Activated CD8-positive, alpha-beta memory T cell treated with anti-CD3 and anti-CD28 coated beads, Interleukin-2, amount 50 U/mL, for 1 hour (primary cell): ENCODE measurements around the gene MID2.
"Not testable (repeated sequence)": the region's sequence is repeated elsewhere in the genome, so short reads cannot be mapped to it uniquely, and the experiment has no call there.

Experiments used
- DNase-seq: peaks from one replicate; pipeline ENCODE4 v3.0.0-alpha.2; 2020; ENCODE audit errors: extremely low read depth

MID2 gene

DNA sequence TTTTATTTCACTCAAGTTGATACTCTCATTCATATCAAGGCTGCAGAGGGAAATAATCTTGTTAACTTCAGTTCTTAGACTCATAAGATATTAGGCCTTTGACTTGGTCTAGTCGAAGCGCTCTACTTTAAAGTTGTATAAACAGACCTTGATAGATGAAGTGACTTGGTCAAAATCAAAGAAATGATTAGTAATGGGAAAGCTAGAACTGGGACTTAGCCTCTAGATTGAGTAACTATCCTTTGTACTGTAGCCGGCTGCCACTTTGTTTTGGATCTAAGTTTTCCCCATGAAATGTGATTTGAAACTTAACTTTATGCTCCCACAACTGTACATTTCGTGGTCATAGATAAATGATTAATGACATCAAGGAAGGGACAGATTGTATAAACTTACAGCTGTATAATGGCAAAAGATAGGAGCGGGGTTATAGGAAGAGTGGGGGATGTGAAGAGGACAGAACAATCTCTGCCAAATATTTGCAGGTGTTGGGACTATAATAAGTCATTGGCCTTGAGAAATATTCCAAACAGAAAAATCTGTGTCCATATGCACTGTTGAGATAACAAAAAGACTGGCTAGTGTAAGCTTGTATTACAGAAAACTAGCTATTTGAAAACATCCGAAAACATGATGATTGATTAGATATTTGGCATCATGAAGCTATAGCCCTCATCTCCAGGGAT is 17.2 kb downstream of the MID2 start:
- no peak for DNase-seq

DNA sequence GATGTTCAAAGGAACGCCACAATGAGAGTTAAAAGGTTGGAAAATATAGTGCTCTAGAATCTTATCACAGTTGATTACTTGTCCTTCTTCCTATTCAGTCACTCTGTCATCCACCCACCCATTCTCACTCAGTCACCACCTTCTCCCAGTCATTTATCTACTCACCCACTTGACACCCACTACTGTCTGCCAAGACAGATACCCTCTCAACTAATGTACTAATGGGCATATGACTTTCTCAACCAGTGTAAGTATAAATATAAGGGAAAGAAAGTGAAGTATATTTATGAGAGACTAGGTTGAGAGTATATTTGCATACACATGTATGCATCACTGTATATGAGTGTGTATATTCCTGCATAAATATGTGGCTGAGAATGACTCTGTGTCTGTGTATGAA is 20.0 kb downstream of the MID2 start:
- DNase-seq, result no peak

DNA sequence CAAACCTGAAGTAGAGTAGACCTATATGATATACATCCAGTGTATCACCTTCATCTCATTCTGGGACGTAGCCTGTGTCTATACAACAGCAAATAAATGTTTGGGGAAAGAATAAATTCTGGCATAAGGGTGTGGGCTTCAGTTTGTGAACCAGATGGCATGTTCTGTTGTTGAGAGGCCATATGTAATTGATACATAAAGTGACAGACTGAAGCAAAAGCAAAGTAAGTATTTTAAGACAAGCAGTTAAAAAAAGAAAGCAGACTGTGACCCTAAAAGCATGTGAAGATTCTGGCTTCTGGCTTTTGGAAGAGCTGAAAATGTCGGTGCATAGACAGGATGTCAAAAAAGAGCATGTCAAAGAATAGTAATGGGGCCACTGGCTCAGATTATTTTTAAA is 22.9 kb downstream of the MID2 start:
- DNase-seq, result no peak

DNA sequence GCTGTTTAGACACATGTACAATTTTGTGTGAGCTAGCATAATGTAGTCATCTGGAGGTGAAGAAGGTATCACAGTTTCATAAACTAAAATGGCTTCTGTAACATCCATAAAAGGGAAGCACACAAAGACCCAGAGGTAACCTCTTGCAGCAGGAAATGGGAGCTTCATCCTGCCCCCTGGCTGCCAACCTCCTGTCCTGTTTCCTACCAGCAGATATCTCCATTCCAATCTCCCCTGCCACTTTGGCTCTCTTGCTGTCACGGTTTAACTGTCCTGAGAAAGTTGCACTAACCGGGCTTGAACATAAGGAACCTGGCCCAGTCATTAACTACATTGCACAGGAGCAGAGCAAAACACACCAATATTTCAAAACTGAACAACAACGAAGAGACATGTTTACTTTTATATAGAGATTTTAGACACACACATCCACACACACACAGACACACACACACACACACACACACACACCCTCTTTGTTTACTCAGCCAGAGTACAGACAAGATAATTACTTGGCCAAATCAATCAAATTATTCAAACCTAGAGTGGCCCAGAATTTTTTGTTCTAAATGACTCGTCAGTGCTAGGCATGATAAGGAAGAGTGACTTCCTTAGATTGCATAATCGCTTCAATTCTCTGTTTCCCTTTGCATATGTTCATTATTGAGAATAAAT is 24.2 kb downstream of the MID2 start:
- DNase-seq, result no peak

DNA sequence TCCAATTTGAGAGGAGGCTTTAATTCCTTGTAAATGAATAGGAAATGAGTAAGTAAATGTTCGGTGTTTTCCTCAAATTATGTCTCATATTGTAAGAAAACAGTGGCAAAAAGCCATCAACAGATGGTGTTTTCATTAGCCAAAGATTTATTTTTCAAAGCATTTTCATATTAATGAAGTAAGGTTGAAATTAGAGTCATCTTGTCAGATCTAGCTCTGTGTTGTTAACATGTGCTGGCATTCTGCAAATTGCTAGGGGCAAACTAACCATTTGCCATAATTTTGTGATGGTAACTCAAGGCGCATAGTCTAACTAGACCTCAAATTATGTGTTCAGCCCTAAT is 24.7 kb downstream of the MID2 start:
- no peak for DNase-seq

DNA sequence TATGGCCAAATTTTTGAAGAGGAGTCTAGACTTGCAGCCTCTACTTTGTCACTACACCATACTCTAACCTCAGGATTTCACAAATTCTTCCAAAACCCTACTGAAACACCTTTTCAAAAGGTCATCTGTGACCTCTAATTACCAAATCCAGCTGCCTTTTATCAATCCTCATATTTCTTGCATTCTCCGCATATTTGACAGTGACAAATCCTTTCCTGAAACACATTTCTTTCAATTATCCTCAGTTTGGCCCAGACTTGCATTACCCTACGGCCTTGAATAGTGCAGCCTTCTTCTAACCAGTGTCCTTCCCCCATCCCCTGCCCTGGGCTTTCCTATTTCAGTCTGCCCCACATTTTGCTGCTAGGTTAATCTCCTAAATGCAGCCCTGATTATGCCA is 25.5 kb downstream of the MID2 start:
- DNase-seq, result no peak

DNA sequence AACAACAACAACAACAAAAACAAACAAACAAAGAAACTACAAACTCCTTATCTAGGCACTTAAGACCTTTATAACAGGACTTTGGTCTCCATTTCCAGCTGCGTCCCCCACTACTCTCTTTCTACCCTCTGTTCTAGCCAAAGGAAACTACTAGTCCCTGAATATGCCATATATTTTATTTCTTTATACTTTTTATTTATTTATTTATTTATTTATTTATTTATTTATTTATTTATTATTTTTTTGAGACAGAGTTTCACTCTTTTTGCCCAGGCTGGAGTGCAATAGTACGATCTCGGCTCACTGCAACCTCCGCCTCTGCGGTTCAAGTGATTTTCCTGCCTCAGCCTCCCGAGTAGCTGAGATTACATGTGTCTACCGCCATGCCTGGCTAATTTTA is 26.0 kb downstream of the MID2 start:
- not testable (repeated sequence) for DNase-seq

DNA sequence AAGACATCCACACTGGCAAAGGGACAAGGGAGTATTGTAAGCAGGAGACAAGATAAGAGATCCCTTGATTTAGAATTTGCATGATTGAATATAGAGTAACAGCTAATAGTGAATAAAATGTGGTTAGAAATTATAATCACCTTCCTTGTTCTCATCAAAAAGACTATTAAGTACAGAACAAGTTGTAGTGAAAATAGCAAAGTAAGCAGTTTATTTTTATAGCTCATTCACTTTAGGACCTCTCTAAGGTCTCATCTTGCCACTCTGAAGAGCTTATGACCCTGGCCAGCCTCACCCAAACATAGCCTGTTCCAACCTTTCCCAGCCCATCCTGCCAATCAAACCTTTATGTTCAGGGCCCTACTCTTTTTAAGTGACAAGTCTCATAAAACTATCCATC is 30.6 kb downstream of the MID2 start:
- DNase-seq, result no peak

DNA sequence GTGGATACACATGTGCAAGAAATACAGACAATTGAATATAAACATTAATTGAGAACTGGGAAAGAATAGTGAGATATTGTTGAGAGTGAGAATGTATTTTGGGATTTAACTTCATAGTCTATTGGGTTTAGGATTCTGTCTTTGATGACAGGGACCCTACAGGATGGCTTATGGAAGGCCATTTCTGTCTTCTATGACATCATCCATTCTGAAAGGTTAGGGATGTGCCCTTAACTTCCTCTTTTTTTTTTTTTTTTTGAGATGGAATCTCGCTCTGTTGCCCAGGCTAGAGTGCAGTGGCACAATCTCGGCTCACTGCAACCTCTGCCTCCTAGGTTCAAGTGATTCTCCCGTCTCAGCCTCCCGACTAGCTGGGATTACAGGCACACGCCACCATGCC is 31.4 kb downstream of the MID2 start:
- not testable (repeated sequence) for DNase-seq

DNA sequence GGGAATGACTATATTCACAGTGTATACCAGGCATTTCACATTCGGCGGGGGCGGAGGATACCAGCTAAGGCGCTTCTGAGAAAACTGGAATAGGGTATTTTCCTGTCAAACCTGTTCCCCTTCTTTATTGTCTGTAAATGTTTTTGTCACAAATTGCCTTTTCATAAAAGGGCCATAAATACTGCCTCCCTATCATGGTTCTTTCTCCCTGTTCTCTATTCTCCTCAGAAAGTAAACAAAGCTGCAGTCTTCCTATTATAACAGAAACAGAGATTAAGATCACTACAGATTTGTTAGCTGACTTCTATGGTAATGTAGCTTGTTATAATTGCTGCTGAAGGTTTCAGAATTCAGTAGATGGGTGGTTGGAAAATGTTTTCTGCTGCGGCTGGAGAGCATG is 32.2 kb downstream of the MID2 start:
- DNase-seq, result no peak

DNA sequence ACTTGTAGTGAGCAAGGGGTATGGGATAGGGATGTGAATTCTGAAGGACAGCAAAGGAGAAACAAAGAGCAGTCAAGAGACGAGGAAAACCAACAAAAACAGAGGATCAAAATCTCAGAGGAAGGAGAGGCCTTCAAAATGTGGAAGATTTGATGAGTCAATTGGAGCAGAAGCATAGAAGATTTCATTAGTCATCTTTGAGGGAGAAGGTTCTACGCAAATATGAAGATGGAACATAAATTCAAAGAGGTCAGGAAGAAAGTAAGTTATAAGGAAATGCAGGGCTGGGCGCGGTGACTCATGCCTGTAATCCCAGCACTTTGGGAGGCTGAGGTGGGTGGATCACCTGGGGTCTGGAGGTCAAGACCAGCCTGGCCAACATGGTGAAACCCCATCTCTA is 35.4 kb downstream of the MID2 start:
- no peak for DNase-seq

DNA sequence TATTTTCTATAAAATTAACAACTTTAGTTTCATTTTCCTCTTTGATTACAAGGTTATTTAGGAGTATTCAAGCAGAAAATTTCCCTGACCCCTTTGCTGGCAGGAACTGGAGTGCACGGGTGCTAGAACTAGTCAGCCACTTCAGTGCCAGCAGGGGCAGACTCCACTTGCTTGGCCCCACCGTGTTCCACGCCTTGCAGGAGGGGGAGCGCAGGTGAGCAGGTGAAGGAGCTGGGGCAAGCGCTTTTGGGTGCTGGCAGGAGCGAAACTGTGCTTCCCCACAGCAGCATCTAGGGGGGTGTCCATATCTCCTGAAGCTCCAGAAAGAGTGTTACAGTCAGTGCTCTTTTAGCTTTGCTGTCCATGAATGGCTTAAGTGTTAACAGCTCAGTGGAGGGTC is 45.5 kb downstream of the MID2 start:
- DNase-seq, result no peak

DNA sequence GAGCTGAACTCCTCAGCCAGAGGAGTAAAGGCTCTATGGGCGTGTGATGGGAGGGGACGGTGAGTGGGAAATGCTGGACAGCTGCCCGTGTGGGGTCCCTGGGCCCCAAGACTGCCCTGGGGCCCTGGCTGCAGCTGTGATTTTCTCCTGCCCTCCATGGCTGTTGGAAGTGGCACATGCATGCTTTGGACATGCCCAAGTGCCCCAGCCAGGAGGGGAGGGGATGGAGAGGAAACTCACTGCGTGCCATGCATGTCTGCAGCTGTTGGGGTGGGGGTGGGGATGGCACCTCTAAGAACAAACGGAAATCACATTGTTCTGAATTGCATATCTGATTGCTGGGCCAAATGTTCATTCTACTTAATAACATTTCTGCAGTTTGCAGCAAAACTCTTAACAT is 52.4 kb downstream of the MID2 start:
- DNase-seq, result no peak

DNA sequence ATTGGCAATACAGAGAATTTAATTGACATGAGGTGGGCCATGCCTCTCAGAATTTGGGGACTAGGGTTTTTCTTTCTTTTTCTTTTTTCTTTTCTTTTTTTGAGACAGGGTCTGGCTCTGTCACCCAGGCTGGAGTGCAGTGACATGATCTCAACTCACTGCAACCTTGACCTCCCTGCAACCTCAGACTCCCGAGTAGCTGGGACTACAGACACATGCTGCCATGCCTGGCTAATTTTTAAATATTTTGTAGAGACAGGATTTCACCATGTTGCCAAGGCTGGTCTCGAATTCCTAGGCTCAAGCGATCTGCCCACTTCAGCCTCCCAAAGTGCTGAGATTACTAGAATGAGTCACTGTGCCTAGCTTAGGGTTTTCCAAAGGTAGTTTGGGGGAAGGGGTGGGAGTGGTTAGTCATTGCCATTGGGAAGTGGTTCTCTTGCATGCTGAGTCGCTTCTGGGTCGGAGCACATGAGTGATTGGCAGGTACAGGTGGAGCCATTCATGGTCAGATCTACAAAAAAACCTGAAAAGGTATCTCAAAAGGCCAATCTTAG is 54.5 kb downstream of the MID2 start:
- DNase-seq, result no peak

DNA sequence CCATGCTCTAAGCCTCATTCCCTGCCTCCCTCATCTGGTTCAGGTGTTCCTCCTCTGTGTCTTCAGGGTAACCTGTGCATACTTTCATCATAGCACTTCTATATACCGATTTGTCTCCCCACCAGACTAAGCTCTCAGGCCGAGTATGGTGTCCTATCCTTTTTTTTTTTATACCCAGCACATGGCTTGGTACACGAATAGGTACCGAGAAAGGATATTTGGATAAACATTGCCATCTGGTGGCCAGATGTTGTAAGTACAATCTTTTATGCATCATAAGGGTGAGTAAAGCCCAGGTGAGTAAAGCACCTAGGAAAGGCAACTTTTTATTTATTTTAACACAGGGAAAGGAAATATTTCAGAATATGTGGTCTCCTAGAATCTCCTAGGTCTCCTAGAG is 68.4 kb downstream of the MID2 start:
- DNase-seq, result no peak

DNA sequence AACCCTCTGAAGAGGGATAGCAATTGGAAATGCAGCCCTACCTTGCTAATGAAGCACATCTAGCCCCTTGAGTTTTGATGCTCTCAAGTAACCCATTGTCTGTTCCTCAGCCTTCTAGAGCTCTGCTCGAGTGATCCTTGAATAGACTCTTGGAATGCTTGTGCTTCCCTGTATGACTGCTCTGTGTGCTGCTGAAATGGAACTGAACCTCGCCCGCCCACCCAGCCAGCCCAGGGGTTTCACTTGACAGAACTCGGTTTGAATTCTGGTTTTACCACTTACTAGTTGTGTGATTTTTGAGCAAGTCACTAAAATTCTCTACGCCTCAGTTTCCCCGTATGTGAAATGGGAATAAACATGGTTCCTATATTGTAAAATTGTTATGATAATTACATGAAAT is 77.1 kb downstream of the MID2 start:
- DNase-seq, result no peak

DNA sequence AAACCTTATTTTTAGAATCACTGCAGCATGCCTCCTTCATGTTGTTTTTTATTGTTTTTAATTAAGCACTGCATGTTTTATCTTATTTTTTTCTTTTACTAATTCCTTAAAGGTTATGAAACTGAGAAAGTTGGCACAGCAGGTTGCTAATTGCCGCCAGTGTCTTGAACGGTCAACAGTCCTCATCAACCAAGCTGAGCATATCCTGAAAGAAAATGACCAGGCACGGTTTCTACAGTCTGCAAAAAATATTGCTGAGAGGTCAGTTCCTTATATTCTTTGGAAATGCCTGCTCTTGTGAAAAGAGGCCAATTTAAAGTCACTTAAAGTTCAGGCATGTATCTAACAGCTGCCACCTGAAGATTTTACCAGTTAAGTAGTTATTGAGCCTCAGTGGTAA is 79.7 kb downstream of the MID2 start:
- DNase-seq, result no peak

DNA sequence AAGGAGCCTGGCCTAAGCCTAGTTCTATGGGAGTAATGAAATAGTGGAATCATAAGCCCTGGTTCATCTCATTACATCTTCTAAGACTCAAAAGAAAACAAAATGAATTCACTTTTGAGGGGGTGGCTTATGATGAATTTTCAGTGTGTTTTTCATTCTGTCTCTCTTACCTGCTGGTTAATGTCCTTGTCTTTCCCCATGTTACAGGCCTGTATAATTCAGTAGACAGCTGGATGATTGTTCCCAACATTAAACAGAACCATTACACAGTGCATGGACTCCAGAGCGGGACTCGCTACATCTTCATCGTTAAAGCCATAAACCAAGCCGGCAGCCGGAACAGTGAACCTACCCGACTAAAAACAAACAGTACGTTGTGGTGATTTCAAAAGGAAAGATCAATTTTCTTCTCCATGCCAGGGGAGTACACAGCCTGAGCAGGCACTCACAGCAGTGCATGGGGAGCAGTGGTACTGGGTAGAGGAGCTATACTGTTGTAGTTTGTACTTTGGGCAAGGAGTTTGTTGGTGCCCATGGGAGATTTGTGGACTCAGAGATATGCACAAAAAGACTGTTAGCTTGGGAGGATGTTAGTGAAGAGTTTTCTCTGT is 98.6 kb downstream of the MID2 start:
- DNase-seq, result no peak

DNA sequence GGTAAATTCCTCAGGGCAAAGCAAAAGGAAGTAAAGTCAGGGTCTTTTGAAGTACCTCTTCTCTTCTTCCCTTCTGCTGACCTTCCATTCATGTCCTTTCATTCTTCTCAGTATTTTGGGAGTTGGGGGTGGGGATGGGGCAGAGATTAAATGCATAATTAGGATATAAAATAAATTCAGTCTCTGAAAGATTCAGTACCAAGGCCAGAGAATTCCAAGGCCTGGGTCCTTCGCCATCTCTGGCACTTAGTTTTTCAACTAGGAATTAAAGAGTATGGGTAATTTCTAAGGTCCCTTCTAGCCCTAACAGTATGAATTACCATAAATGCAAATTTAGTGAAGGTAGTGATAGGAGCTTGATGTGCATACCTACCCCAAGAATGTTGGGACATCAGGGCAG is 108.6 kb downstream of the MID2 start:
- DNase-seq, result no peak

DNA sequence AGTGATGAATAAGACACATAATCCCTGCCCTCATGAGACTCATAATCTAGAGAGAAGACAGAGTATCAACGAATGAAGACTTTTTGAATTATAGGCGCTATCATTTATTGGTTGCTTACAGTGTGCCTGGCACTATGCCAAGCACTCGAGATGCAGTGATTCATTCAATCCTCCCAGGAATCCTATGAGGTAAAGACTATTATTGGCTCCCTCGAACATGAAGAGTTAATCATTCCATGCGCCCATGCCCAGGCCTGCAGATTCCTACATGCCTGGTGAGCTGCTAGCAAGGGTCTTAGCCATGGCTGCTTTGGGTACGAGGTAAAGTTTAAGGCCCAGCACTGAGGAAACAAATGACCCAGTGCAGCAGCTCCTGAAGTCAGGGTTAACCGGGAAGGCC is 109.5 kb downstream of the MID2 start:
- no peak for DNase-seq

DNA sequence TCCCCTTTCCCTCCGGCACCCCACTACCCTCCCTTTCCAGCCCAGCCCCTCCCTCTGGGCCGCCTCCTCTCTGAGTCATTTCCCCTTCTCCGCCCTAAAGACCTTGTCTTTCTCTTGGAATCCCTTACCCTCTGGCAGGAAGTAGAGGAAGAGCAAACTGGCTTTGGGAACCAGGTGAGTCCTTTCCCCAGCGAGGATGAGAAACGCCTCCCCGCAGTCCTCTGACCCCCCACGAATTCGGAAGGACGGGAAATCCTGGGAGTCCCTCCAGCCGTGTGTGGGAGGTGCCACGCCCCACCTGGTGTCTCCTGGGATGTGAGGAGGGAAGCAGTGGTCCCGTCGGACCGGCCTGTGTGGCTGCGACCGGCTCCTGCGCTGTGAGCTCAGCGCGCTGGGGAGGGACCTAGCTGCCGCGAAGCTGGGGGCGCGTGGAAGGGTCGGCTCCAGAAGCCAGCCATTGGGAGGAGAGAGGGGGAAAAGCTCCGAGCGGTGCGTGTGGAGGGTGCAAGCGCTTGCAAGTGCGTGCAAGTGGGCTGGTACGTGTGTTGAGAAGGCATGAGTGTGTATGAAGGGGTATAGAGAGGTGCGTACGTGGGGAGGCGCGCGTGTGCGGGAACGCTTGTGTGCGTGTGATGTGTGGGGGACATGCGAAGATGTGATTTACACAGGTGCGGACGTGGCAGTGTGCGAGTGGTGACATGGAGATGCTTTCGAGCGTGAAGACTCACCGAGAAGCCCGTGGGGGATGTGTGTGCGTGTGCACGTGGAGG is 110.2 kb downstream of the MID2 start:
- no peak for DNase-seq

DNA sequence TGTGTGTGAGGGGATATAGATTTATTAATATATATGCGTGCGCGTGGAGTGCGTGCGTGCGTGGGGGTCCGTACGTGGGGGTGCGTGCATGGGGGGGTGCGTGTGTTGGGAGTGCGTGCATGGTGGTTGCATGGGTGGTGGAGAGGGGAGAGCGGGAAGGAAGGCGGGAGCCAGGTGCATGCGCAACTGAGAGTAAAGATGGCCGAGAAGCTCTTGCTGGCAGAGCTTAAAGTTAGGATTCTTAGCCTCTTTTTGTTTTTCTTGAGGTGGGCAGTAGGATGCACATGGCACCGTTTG is 110.7 kb downstream of the MID2 start:
- no peak for DNase-seq

DNA sequence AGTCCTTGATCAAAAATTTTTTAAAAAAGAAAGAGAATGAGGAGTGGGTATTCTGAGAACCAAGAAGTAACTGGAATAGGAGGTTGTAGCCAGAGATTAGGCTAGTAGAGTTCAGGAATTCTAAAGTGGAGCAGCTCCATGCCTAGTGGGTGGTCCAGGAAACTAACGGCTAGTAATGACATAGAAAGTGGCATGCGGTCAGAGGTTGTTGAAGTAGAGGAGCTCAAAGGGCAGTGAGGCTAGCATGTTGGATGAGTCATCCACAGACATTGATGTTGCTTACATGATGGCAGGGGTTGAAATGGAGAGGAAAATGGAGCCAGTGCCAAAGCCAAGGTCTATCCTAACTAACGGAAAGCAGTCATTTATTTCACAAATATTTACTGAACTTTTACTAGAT is 114.4 kb downstream of the MID2 start:
- no peak for DNase-seq
